ENCODE measurements around the gene EFCAB8.
"Not testable (repeated sequence)": the region's sequence is repeated elsewhere in the genome, so short reads cannot be mapped to it uniquely, and the experiment has no call there.

EFCAB8 gene

DNA sequence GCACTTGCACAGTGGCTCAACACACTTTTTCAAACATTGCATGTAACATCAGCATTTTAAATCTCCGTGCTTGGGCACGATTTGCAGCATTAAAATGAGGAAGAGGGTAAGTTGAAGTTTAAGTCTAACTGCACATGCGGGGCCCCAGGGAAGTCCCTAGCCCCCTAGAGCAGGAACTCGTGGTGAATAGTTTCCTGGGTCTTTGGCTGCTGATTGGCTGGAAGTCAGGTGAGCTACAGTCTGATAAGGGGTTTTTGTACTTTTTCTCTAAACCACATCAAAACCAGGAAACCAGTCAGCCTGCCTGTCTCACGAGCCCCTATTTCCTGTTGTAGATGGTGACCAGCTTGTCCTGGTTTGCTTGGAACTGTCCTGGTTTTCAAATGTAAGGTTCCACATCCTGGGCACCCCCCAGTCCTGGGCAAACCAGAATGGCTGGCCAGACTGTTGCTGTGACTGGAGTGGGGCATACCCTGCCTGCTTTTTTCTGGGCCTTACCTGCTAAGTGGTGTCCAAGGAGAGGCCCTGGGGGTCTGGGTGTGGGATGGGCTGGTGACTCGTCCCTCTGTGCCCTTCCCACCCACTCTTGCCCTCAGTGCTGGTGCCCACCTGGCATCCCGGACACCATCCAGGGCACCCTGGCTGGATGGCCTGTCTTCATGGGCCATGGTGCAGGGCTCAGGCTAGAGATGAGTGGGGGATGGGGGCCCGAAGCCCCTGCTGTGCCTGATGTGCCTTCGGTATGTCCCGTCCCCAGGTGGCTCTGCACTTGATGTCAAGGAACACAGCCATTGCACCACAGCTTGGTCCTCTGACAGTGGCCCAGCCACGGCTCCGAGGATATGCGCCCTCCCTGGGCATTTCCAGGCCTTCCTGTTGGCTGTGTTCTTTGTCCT is 113.7 kb downstream of the EFCAB8 start:
- DNase-seq (ENCODE audit: low spot score): no peak

DNA sequence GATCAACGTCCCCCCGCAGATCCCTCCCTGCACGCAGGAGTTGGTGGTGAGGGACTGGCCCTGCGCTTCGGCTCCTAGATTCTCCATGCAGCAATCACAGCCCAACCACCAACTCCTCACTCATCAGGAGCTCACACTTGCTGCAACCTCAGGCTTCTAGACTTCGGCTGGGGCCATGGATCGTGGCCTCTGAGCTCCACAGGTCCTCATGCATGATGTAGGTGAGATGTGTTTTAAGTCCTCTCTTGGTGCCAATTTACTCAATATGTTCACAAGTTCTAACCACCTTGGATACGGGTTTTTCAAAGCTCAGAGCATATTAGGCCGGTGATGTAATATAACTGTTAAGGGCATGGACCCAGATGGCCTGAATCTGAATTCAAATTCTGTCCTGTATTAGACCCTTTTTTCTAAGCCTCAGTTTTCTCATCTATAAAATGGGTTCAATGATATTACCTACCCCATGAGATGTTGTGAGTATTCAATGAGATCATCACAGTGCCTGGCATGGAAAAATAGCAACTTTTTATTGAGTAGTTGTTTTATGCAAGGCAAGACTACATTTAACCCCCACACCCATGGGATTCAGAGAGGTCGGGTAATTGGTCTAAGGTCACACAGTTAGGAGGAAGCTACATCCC is 114.5 kb downstream of the EFCAB8 start:
- no peak for DNase-seq (ENCODE audit: low spot score)

DNA sequence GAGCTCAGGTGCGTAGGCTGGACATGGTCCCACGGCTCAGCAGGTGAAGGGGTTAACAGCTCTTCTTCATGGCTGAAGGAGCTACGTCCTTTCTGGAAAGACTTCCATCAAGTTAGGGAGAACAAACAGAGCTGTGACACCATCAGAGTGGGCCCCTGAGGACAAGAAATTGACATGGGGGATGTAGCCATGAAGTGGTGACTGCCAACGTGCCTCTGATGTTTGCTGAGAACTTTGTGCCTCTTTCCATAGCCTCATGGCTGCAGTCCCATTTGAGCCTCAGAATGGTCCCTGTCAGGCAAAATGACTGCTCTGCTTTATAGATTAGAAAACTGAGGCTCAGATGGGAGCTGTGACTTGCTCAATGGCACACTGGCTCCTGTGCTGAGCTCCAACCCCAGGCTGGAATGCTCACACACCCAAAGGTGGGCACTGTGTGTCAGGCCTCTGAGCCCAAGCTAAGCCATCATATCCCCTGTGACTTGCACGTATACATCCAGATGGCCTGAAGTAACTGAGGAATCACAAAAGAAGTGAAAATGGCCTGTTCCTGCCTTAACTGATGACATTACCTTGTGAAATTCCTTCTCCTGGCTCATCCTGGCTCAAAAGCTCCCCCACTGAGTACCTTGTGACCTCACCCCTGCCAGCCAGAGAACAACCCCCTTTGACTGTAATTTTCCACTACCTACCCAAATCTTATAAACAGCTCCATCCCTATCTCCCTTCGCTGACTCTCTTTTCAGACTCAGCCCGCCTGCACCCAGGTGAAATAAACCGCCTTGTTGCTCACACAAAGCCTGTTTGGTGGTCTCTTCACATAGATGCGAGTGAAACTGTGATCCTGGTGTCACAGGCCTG is 115.7 kb downstream of the EFCAB8 start:
- DNase-seq (ENCODE audit: low spot score): not testable (repeated sequence)

GRCh38 chr20:32975121-32975520 is 116.4 kb downstream of the EFCAB8 start:
- DNase-seq (ENCODE audit: low spot score): not testable (repeated sequence)

DNA sequence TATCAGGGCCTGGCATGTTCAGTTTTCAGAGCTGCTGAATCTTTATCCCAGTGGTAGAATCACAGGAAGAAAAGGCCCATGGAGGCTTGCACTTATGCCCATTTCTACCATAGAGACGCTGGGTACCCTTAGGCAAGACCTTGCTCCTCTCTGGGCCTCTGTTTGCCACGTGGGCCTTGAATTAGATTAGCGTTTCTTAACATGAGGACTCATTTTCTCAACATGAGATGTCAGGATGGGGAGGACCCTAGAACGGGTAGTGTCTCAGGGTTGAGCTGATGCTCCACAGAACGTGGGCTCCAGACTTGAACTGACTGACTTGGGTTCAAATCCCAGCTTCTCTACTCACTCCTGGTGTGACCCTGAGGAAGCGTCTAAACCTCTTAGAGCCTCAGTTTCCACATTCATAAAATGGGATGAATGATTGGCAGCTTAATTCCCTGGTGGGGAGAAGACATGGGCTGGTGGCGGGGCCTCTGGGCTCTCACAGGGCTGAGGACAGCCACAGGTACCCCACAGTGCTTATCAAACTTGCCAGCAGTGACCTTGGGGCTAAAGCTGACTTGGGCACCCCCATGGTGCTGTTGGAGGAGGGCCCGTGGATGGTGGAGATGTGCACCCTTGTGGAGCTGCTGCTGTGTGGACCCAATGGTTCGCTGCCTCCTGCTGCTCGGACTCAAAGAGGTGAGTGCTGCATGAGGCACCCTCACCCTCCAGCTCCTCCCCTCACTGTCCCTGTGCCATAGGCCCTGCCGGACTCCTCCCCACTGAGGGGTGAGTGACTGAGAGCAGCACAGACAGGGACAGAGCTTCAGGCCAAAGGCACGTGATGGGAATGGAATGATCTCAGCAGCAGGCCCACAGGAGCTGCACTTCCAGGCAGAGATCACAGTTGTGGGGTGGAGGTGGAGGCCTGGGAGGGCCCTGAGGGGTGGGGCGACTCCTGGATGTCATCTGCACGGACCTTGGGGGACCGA is 117.3 kb downstream of the EFCAB8 start:
- no peak for DNase-seq (ENCODE audit: low spot score)

DNA sequence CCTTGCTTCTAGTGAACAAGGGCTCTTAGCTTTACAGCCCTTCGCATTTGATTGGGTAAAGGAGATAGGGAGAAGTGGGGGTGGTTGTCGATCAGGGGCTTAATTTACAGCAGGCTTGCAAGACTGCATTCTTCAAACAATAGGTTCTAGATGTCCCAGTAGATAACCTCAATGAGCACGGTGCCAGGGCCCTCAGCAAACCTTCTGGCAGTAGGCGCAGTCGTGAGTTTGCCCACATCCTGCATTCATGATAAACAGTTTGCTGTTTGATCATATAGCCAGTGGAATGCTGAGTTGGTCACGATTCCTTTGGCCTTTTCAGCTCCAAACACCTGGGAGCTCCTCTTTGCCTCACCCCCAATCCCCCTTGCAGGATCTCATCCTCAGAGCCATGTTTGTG is 118.0 kb downstream of the EFCAB8 start:
- no peak for DNase-seq (ENCODE audit: low spot score)

DNA sequence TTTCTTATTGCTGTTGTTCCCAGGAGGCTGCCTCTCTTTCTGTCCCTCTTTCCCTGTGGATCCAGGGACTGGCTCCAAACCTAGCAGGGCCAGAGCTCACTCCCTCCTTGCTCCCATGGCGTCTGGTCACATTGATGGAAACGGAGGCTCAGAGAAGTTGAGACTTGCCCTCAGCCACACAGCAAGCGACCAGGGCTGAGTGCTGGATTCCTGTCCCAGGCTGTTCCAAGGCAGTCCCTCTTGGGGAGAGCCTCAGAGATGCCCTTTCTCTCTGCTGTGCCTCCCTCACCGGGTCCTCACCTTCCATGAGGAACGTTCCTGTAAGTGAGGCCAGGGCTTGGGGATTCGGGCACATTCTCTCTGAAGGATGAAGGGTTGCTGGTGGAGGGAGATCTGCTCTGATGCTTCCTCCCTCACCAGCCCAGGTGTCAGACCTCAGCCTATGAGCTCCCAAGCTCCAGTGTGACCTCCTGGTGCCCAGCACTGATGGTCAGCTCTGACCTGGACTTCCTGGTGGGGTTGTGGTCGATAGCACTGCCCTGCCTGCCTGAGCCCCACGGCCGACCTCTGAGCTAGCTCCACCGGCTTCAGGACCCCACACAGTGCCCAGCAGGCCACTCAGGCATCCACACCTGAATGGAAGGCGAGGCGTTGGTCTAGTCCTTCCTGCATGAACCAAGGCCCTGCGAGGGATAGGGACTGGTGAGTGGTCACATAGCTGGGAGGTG is 118.7 kb downstream of the EFCAB8 start:
- no peak for DNase-seq (ENCODE audit: low spot score)

DNA sequence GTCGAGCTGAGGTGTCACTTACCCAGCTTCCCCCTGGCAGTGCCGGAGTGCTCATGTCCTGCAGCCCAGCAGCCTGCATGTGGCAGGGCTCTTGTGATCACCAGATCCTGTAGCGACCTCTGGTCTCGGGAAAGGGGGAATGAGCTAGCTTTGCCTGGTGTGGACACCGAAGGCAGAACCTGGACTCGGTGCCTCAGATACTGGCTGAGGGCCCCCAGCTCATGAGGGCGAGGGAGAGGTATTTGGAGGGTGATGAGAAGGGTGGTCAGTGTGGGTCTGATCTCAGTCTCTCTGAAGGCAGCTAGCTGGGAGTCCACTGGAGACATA is 119.2 kb downstream of the EFCAB8 start:
- no peak for DNase-seq (ENCODE audit: low spot score)

GRCh38 chr20:32979201-32979998 is 120.7 kb downstream of the EFCAB8 start:
- no peak for DNase-seq (ENCODE audit: low spot score)

GRCh38 chr20:32980131-32980941 is 121.6 kb downstream of the EFCAB8 start:
- DNase-seq (ENCODE audit: low spot score): no peak

GRCh38 chr20:32980990-32981389 is 122.3 kb downstream of the EFCAB8 start:
- no peak for DNase-seq (ENCODE audit: low spot score)

DNA sequence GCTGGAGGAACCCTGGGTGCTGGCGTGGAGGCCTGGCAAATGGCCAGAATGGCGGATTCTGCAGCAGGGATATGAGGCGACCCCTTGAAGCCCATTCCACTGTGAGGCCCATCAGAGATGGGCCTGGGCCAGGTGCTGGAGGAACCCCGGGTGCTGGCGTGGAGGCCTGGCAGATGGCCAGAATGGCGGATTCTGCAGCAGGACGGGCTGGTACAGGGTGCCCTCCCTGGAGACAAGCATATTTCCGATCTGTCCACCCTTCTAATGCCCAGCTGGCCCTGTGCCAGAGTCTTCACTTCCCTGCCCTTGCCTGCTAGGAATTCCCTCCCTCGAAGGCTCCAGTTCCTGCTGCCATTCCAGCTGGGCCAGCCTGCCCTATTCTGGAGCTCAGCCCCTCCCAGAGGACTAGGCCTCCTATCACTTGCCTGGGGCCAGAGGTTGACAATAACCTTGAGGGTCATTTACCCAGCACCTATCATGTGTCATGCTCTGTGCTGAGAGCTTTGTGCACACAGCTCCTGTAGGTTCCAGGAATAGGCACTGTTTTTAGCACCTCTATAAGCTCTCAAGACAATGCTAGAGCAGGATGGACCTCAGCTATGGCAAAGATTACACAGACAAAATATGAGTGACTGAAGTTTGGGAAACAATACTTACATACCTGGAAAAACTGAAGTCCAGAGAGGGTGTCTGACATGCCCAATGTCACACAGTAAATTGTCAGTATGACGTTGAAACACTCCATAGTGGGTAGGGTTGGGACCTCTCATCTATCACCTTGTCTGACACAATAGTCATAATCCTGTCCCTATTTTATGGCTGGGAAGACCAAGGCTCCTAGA is 124.1 kb downstream of the EFCAB8 start:
- peak; percentile 21 for DNase-seq (ENCODE audit: low spot score)

GRCh38 chr20:32983459-32984112 is 124.9 kb downstream of the EFCAB8 start:
- no peak for DNase-seq (ENCODE audit: low spot score)

- no peak for DNase-seq (ENCODE audit: low spot score)
Observed at GRCh38 chr20:32984196-32984595, 125.5 kb downstream of the EFCAB8 start.

DNA sequence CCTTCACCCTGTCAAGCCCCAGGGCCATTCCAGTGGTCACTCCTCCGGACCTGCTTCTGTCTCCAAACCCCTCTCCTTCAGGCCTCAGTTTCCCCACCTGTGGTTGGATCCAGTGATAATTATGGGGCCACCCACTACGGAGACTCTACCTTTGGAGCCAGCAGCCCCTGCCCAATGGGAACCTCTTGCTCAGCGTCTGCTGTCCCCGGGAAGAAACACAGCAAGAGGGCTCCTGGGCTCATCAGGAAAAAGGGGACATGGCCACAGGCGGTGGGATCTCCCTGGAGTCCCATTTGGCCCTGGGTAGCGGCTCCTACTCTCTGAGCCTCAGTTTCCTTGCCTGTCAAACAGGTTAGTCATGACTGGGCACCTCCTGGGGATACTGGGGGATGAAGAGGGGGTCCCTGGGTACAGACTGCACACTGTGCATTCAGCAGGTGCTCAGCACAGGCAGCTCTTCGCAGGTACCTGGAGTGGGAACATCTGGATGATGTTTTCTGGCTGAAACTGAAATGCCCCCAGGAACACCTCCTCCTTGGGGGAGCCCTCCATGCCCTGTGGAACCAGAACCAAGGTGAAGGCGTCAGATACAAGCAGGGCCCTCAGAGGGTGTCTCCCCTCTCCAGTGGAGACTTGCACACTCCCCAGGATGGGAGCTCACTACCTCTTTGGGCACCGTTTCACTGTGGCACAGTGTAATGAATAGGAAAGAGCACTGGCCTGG is 126.1 kb downstream of the EFCAB8 start:
- no peak for DNase-seq (ENCODE audit: low spot score)

DNA sequence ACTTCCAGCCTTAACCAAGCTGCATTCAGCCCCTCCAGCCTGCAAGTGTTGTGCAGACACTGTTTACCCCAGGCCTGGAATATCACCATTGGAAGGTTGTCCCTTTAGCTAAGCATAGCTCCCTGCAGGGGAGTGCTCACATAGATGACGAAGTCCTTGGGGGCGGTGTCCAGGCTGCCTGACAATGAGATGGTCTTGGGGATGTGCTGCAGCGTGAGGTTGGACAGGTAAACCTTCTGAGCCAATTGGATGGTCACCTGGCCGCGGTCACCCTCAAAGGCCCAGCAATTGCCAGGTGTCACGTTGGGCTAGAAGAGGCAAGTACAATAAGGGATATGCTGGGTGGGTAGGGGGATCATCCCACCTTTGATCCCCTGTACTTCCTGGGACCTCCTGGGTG is 126.9 kb downstream of the EFCAB8 start:
- DNase-seq (ENCODE audit: low spot score): no peak
